Activated naive CD4-positive, alpha-beta T cell treated with Interleukin-2 at 50 U/mL for 16 hours (primary cell): ENCODE results near the gene BRD4.

Experiments
- DNase-seq: peaks from one replicate; pipeline ENCODE4 v3.0.0-alpha.2; 2020

Gene BRD4

DNA sequence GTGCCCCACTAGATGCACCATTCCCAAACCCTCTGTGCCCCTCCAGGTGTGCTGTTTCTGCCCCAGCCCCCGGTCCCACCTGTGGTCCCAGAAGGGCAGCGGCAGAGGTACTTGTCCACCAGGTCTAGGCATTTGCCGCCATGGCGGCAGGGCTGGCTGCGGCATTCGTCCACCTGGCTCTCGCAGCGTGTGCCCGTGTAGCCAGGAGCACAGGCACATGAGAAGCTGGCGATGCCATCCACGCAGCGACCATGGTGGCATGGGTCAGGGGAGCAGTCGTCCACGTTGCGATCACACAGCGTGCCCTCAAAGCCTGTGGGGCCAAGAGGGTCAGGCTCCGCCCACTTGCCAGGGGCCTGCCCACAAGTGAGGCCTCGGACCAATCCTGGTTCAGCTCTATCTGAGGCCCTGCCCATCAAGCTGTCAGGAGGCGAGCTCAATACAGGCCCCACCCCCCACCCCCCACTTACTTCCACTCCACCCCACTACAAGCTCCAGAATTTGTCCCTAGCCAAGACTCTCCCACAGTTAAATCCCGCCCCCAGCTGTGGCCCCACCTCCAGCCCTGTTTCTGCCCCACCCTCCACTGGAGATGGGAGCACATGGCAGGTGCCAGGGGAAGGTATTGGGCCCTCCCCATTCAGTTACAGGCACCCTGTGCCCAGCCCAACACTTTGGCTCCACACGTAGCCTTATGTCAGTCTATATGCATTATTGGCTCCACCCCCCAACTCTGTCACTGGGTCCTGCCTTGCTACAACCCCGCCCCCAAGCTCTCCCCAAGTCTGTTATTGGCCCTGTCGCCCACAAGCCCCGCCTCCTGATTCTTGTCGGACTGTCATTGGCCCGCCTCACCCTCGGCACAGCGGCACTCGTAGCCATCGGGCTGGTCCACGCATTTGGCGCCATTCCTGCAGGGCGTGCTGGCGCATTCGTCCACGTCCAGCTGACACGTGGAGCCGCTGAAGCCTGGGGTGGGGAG, 145.0 kb downstream of the BRD4 start:
- no peak for DNase-seq
